Endothelial cell of umbilical vein (primary cell): ENCODE results near the gene ERGIC1.

Experiments used
- CTCF ChIP-seq, 2 donors: IDR thresholded peaks; 1 replicate in 1 of 2; 2 replicates in 1 of 2; pipeline ENCODE4 v1.5.1; 2011; ENCODE audit warnings: low read length in 2 of 2, mild to moderate bottlenecking in 2 of 2, moderate library complexity in 2 of 2, control low read depth in 1 of 2, inconsistent platforms in 1 of 2, low read depth in 1 of 2; ENCODE audit not compliant: insufficient read depth in 1 of 2; ENCODE audit errors: extremely low read depth in 1 of 2
- EZH2 ChIP-seq: IDR thresholded peaks from 2 replicates; pipeline ENCODE4 v1.6.1; 2012; ENCODE audit warnings: borderline replicate concordance, low read depth, mild to moderate bottlenecking, moderate library complexity, low read length, inconsistent platforms; ENCODE audit not compliant: severe bottlenecking
- FOS ChIP-seq: IDR thresholded peaks from 2 replicates; pipeline ENCODE4 v1.6.1; 2011; ENCODE audit warnings: mild to moderate bottlenecking, low read length, moderate library complexity, borderline replicate concordance; ENCODE audit not compliant: insufficient read depth
- JUN ChIP-seq: IDR thresholded peaks from 2 replicates; pipeline ENCODE4 v1.6.1; 2011; ENCODE audit warnings: borderline replicate concordance, low read depth; ENCODE audit not compliant: insufficient read length, insufficient read depth
- MAX ChIP-seq: IDR thresholded peaks from 2 replicates; pipeline ENCODE4 v1.6.1; 2011; ENCODE audit not compliant: insufficient read depth, insufficient read length
- POLR2A ChIP-seq: IDR thresholded peaks from 2 replicates; pipeline ENCODE4 v1.6.1; 2012; ENCODE audit warnings: low read depth, mild to moderate bottlenecking, control low read depth, low read length
- POLR2AphosphoS5 ChIP-seq: IDR thresholded peaks from 2 replicates; pipeline ENCODE4 v1.6.1; 2012; ENCODE audit warnings: low read depth, mild to moderate bottlenecking, control low read depth, low read length, moderate library complexity; ENCODE audit not compliant: insufficient read depth

- TF ChIP-seq CTCF (IDR thresholded peaks at IDR 0.05; ENCODE audit: extremely low read depth in 1 of 2, insufficient read depth in 1 of 2, low read depth in 1 of 2, low read length in 2 of 2) (no peak), EZH2 (no peak), POLR2A (no peak), POLR2AphosphoS5 (peak; percentile 65), MAX (no peak), JUN (peak; percentile 14), FOS (peak; percentile 45)
Measured at GRCh38 chr5:172872997-172873491, 39.0 kb downstream of the ERGIC1 start.
